ENCODE measurements around the gene ABCC9. TPM values are rescaled to one million over a fixed set of nuclear protein-coding genes. Genes with fewer than 3 reads are reported as not detected.

The ABCC9 gene
- total RNA-seq, 1 experiment from 2014 or later: not detected

GRCh38 chr12:21809100-21809499 is 132.1 kb downstream of the ABCC9 start:
- Histone ChIP-seq H2BK12ac (ENCODE audit: insufficient read length, low read depth, low read length) (no peak overlapping the region), H3K4me1 (ENCODE audit: insufficient read depth, low read length) (no peaks in the 10 kb centered on the region), H2AK5ac (ENCODE audit: insufficient read length, low read length) (no peak overlapping the region), H2BK15ac (ENCODE audit: low read depth, low read length) (no peak overlapping the region), H3K27ac (ENCODE audit: insufficient read length, low read depth, low read length) (no peak overlapping the region), H3K9ac (ENCODE audit: extremely low read depth, insufficient read length, low read length) (no peak overlapping the region), H3K23me2 (ENCODE audit: insufficient read length, low read depth, low read length, poor library complexity, severe bottlenecking) (no peaks in the 10 kb centered on the region), H3K23ac (ENCODE audit: insufficient read length, low read depth, low read length) (no peak overlapping the region), H2BK120ac (ENCODE audit: low read depth, low read length, poor library complexity, severe bottlenecking) (no peak overlapping the region), H3T11ph (ENCODE audit: low read length) (no peak overlapping the region), H4K20me1 (ENCODE audit: control insufficient read depth, insufficient read depth, insufficient read length) (no peaks in the 10 kb centered on the region), H2BK5ac (ENCODE audit: insufficient read length, low read length) (no peak overlapping the region), H3K79me1 (ENCODE audit: insufficient read depth, low read depth, low read length, poor library complexity, severe bottlenecking) (no peaks in the 10 kb centered on the region), H3K18ac (ENCODE audit: insufficient read length, low read depth, low read length) (no peak overlapping the region), H3K4me2 (ENCODE audit: insufficient read depth, insufficient read length, low read length) (no peak overlapping the region), H3K27me3 (ENCODE audit: insufficient read depth, low read length) (no peaks in the 10 kb centered on the region), H3K14ac (ENCODE audit: insufficient read depth, low read length) (no peak overlapping the region), H2BK20ac (ENCODE audit: low read depth, low read length, poor library complexity, severe bottlenecking) (no peak overlapping the region), H3K79me2 (ENCODE audit: insufficient read depth, low read length) (no peaks in the 10 kb centered on the region), H4K91ac (ENCODE audit: insufficient read length, low read depth, low read length) (no peak overlapping the region), H2AFZ (ENCODE audit: low read length) (no peak overlapping the region), H4K8ac (replicated peaks; ENCODE audit: insufficient read length, low read depth, low read length) (no peak overlapping the region), H3K4ac (ENCODE audit: low read depth, low read length) (no peak overlapping the region), H3K56ac (ENCODE audit: insufficient read length, low read depth, low read length) (no peak overlapping the region), H4K5ac (ENCODE audit: insufficient read length, low read depth, low read length) (no peak overlapping the region), H3K9me3 (ENCODE audit: control insufficient read depth, low read depth, low read length) (no peaks in the 10 kb centered on the region)
- H3K4me1 Mint-ChIP-seq: no peaks in the 10 kb centered on the region
- DNase-seq: no peak
- H3K27ac Mint-ChIP-seq: no peak overlapping the region
- no peaks in the 10 kb centered on the region for H3K27me3 Mint-ChIP-seq (ENCODE audit: low read depth)
- H3K36me3 Mint-ChIP-seq (ENCODE audit: insufficient read depth in 1 of 3, low read depth in 3 of 3): no peaks in the 10 kb centered on the region
- no peak overlapping the region for H3K4me3 Mint-ChIP-seq
- H3K9me3 Mint-ChIP-seq: no peaks in the 10 kb centered on the region; a peak in 1 of 5 replicates
- TF ChIP-seq, protein P1, sequence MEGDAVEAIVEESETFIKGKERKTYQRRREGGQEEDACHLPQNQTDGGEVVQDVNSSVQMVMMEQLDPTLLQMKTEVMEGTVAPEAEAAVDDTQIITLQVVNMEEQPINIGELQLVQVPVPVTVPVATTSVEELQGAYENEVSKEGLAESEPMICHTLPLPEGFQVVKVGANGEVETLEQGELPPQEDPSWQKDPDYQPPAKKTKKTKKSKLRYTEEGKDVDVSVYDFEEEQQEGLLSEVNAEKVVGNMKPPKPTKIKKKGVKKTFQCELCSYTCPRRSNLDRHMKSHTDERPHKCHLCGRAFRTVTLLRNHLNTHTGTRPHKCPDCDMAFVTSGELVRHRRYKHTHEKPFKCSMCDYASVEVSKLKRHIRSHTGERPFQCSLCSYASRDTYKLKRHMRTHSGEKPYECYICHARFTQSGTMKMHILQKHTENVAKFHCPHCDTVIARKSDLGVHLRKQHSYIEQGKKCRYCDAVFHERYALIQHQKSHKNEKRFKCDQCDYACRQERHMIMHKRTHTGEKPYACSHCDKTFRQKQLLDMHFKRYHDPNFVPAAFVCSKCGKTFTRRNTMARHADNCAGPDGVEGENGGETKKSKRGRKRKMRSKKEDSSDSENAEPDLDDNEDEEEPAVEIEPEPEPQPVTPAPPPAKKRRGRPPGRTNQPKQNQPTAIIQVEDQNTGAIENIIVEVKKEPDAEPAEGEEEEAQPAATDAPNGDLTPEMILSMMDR (conservative IDR thresholded peaks at IDR 0.05): no peak

All from H9 (cell line).